Measurements from ENCODE around the gene ZKSCAN7.
"Not testable (repeated sequence)": the region's sequence is repeated elsewhere in the genome, so short reads cannot be mapped to it uniquely, and the experiment has no call there.

ZKSCAN7 gene

GRCh38 chr3:44576613-44577012, 21.6 kb downstream of the ZKSCAN7 start:
- no peak for DNase-seq (ENCODE audit: low read depth in 2 of 2)

GRCh38 chr3:44577354-44577952, 22.5 kb downstream of the ZKSCAN7 start:
- DNase-seq (ENCODE audit: low read depth in 2 of 2), result not testable (repeated sequence)

GRCh38 chr3:44578316-44578715, 23.3 kb downstream of the ZKSCAN7 start:
- DNase-seq (ENCODE audit: low read depth in 2 of 2), result not testable (repeated sequence)

- not testable (repeated sequence) for DNase-seq (ENCODE audit: low read depth in 2 of 2)
These were observed 24.0 kb downstream of the ZKSCAN7 start for GRCh38 chr3:44578924-44579515.

DNA sequence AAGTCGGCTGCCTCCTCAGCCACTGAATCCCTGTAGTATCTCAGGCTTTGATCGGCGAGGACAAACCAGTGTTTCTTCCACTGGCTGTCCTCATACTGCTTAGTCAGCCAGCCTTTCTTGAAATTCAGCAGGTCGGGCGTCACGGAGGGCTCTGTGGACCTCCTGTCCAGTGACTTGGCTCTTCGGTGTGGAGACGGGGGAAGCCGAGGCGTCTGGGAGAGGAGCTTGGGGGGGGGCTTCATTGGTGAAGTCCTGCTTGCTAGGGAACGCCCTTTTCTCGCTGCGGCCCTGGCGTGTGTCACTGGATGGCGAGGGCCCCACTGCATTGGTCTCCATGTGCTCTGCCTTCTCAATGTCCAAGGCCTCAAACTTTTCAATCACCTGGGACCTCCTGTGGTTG, 24.8 kb downstream of the ZKSCAN7 start:
- not testable (repeated sequence) for DNase-seq (ENCODE audit: low read depth in 2 of 2)

- DNase-seq (ENCODE audit: low read depth in 2 of 2), result not testable (repeated sequence)
These were observed 26.0 kb downstream of the ZKSCAN7 start for GRCh38 chr3:44580971-44581370.

DNA sequence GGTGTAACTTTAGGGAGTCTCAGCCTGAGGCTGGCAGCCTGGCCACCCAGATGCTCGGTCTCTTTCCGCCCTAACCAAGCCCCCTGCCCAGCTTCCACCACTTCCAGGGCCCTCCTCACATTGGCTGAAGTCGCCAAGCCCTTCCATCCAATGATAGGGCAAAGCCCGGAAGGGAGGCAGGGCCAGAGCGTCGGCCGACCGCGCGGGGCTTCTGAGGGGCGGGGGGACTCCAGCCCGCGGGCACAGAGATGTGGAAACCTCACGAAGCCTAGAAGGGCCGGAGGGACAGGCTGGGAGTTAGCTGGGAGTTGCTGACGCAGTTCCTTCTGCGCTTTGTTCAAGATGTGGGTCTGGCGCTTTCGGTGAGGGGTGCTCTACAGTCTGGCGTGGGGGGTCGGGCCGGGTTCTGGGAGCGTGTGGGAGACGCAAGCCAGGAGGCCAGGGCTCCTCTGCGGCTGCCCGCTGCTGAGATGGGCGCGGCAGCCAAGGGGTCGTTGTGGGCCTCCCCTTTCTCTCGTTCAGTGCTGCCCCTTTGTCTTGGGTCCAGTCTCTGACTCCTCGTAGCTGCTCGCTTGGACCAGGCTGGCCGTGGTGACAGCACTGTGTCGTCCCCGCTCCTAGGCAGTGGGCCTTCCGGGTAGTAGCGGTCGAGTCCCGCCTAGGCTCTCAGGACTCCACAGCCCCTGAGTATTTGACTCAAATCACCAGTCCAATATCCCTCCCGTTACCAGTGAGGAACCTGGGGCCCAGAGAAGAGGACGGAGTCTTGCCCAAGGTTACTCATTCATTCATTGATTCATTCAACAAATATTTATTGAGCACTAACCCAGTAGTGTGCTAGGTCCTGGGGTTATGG, 29.9 kb downstream of the ZKSCAN7 start, which contains the start of gene ZNF660:
Gene ZNF660 (plus strand): TSS at position 319 of the 856 bp plus-strand sequence. CDS start 9,230 bp downstream, outside the sequence.
- no peak for DNase-seq (ENCODE audit: low read depth in 2 of 2)

GRCh38 chr3:44596621-44597020, 41.6 kb downstream of the ZKSCAN7 start:
- no peak for DNase-seq (ENCODE audit: low read depth in 2 of 2)

DNA sequence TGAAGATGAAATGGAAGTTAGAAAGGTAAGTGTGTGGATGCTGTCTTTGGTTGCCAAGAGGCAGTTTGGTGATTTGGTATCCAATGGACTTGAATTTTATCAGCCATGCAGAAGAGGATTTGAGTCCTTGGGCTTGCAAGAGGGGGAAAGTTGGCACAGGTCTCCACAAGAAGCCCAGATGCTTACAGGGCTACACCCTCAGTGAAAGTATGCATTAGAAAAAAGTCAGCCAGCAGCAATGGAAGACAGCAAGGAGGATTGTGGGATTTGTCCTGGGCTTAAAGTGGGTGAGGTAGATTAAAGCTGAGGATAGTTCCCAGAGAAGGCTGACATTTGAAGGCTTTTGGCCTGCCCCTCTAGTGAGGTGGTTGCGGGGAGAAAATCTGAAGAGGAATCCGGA, 46.8 kb downstream of the ZKSCAN7 start:
- DNase-seq (ENCODE audit: low read depth in 2 of 2), result no peak

DNA sequence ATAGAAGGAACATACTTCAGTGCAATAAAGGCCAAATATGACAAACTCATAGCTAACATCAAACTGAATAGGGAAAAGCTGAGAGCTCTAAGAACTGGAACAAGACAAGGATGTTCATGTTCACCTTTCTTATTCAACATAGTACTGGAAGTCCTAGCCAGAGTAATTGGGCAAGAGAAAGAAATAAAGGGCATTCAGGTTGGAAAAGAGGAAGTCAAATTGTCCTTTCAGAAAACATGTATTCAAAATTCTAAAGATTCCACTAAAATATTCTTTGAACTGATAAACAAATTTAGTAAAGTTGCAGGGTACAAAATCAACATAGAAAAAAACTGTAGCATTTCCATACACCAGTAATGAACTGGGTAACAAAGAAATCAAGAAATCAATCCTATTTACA, 57.7 kb downstream of the ZKSCAN7 start:
- DNase-seq (ENCODE audit: low read depth in 2 of 2), result no peak

All from activated CD8-positive, alpha-beta memory T cell treated with anti-CD3 and anti-CD28 coated beads for 4 hours (primary cell).